Endothelial cell (in vitro differentiated cells): ENCODE measurements around the gene CTBP2. TPM values are rescaled to one million over a fixed set of nuclear protein-coding genes. Genes with fewer than 3 reads are reported as not detected.

ENCODE experiments used
- DNase-seq: peaks from one replicate; pipeline ENCODE4 v3.0.0; 2021; ENCODE audit warnings: low spot score
- H3K27ac Mint-ChIP-seq: one replicate; pipeline ENCODE4 v1.8.0; 2021; ENCODE audit warnings: mixed read lengths, inconsistent platforms; ENCODE audit not compliant: unreplicated experiment
- H3K27me3 Mint-ChIP-seq: one replicate; pipeline ENCODE4 v1.8.0; 2021; ENCODE audit warnings: mild to moderate bottlenecking, moderate library complexity, mixed read lengths, inconsistent platforms; ENCODE audit not compliant: unreplicated experiment
- H3K36me3 Mint-ChIP-seq: one replicate; pipeline ENCODE4 v1.8.0; 2021; ENCODE audit warnings: mild to moderate bottlenecking, low read depth, mixed read lengths, inconsistent platforms; ENCODE audit not compliant: unreplicated experiment
- H3K4me1 Mint-ChIP-seq: one replicate; pipeline ENCODE4 v1.8.0; 2021; ENCODE audit warnings: mild to moderate bottlenecking, mixed read lengths, inconsistent platforms; ENCODE audit not compliant: unreplicated experiment
- H3K4me3 Mint-ChIP-seq: one replicate; pipeline ENCODE4 v1.8.0; 2021; ENCODE audit warnings: mild to moderate bottlenecking, mixed read lengths, inconsistent platforms; ENCODE audit not compliant: unreplicated experiment
- H3K9me3 Mint-ChIP-seq: one replicate; pipeline ENCODE4 v1.8.0; 2021; ENCODE audit warnings: mixed read lengths, inconsistent platforms; ENCODE audit not compliant: unreplicated experiment
- CTCF ChIP-seq: fragments of 200-600 bp; sonication (generic); IDR thresholded peaks from one replicate; pipeline ENCODE4 v1.5.0; 2021; ENCODE audit warnings: antibody characterized with exemption; ENCODE audit not compliant: unreplicated experiment
- total RNA-seq: library from RNA; stranded (reverse); fragmentation: NEBNext Ultra II Directional; extraction: Animal tissue kit (Norgen Biotek cat#: 25700); gene quantifications from one replicate; pipeline ENCODE4 v1.2.1, GENCODE V29; 2021; ENCODE audit not compliant: unreplicated experiment

CTBP2 gene
- total RNA-seq, 1 donor from 2014 or later, result 145 TPM

DNA sequence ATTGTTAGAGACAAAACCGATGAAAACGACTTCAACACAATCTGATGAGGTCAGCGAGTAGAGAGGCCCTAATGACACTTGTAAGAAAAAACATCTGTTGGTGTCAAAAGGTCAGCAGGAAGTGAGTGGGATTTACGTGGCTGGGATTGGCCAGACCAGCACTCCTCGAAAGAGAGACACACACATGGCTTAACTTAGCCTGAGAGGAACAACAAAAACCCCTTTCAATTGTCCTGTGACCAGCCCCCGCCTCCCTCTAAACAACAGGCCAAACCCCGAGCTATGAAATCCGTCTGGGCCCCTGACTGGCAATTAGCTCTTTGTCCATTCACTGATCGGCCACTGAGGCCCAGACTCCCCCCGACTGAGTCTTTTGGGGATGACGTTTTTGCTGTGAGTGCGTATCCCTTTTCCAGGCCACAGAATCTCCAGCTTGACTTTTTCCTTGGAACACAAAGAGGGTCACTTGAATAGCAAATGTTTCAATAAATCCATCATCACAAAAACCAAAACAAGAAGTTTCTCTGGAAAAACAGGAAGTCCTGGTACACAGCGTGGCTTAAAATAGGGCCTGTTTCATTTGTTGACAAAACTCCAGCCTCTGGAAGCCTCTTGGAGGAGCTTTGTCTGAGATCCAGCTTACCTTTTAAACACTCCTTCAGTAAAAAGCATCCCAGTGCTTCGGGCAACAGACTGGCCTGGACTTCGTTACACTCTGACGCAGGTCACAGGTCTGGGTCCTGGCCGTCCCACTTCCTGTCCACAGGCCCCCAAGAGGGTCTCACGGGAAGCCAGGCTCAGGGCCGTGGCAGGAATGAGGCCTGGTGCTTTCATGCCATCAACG, 103.0 kb downstream of the CTBP2 start:
- Mint-ChIP-seq H3K4me3 (no peak overlapping the region), H3K27ac (peak overlapping the region; percentile 98), H3K36me3 (peaks cover 42% of the 10 kb centered on the region), H3K9me3 (no peaks in the 10 kb centered on the region), H3K27me3 (peaks cover 13% of the 10 kb centered on the region), H3K4me1 (peaks cover 67% of the 10 kb centered on the region)
- no peak for TF ChIP-seq CTCF
- peak; percentile 47 for DNase-seq

GRCh38 chr10:125056161-125057132, 103.9 kb downstream of the CTBP2 start:
- DNase-seq, result no peak
- no peak for TF ChIP-seq CTCF
- H3K4me3 Mint-ChIP-seq, result no peak overlapping the region
- H3K4me1 Mint-ChIP-seq, result peaks cover 71% of the 10 kb centered on the region
- peaks cover 8% of the 10 kb centered on the region for H3K27me3 Mint-ChIP-seq
- H3K36me3 Mint-ChIP-seq, result peaks cover 47% of the 10 kb centered on the region
- H3K9me3 Mint-ChIP-seq, result no peaks in the 10 kb centered on the region
- H3K27ac Mint-ChIP-seq, result peak overlapping the region; percentile 98

DNA sequence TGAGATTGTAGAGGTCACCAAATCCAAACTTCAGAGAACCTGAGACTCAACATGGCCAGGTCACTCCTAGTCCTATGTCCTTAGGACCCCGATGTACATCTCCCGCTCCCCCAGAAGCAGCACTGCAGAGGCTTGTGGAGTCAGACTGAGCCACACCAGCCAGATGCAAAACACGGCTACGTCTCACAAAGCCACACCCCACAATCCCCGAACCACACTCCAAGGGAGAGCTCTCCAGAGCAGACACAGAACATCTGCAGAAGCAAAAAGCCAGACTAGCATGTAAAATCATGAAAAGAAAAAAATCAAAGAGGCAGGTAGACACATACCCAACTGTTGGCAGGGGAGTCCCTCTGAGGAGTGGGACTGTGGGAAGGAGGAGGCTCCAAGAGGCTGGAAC, 104.9 kb downstream of the CTBP2 start:
- Mint-ChIP-seq H3K36me3 (peaks cover 48% of the 10 kb centered on the region), H3K27ac (peak overlapping the region; percentile 75), H3K27me3 (peaks cover 8% of the 10 kb centered on the region), H3K4me3 (peak overlapping the region; percentile 37), H3K4me1 (peaks cover 69% of the 10 kb centered on the region), H3K9me3 (no peaks in the 10 kb centered on the region)
- no peak for DNase-seq
- TF ChIP-seq CTCF, result no peak

DNA sequence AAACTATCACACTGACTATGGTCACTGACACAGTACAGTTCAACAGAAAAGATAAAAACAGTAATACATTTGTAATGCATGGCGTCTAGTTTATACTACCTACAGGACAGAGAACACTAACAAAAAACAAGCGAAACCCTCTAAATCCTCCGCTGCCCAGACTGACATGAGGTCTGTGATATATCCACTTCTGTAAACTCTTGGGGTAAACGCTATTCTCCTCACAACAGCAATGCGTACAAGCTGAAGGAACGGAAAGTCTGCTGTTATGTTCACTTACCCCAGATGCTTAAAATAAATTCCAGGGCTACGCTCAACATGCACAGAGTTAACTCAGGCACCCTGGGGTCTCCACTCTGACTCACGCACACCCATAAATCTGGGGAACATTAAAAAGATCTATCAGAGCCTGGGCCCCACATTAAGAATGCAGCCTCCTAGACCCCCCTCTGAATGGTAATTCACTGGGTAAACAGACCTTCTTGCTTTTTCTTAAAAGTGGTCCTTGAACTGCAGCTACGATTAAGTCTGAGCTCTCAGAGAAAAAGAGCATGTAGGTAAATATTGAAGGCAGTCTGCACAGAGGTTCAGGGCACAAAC, 105.6 kb downstream of the CTBP2 start:
- no peak for DNase-seq
- Mint-ChIP-seq H3K9me3 (no peaks in the 10 kb centered on the region), H3K4me1 (peaks cover 69% of the 10 kb centered on the region), H3K27me3 (peaks cover 8% of the 10 kb centered on the region), H3K27ac (peak overlapping the region; percentile 27), H3K4me3 (peak overlapping the region; percentile 39), H3K36me3 (peaks cover 50% of the 10 kb centered on the region)
- no peak for TF ChIP-seq CTCF
